Neural progenitor cell (in vitro differentiated cells): ENCODE results near the gene PARN. TPM values are rescaled to one million over a fixed set of nuclear protein-coding genes. Genes with fewer than 3 reads are reported as not detected.

Experiments
- DNase-seq: peaks from one replicate; pipeline ENCODE4 v3.0.0-alpha.2; 2016; ENCODE audit warnings: low spot score
- H2AFZ ChIP-seq: fragments of 200-600 bp; sonication (generic); replicated peaks from 2 replicates; pipeline ENCODE4 v1.6.1; 2016; ENCODE audit warnings: antibody characterized with exemption
- H3F3A ChIP-seq: fragments of 200-600 bp; sonication (generic); 2 replicates; pipeline ENCODE4 v1.6.1; 2016; ENCODE audit warnings: antibody characterized with exemption, low read depth
- H3K27ac ChIP-seq: fragments of 200-600 bp; sonication (generic); 2 replicates; pipeline ENCODE4 v1.5.1; 2016; ENCODE audit warnings: mild to moderate bottlenecking
- H3K27me3 ChIP-seq: fragments of 200-600 bp; sonication (generic); 2 replicates; pipeline ENCODE4 v1.6.1; 2016; ENCODE audit warnings: mild to moderate bottlenecking, moderate library complexity
- H3K36me3 ChIP-seq: fragments of 200-600 bp; sonication (generic); 2 replicates; pipeline ENCODE4 v1.5.1; 2016
- H3K4me1 ChIP-seq: fragments of 200-600 bp; sonication (generic); 2 replicates; pipeline ENCODE4 v1.6.1; 2016; ENCODE audit warnings: mixed run types
- H3K4me2 ChIP-seq: fragments of 200-600 bp; sonication (generic); 2 replicates; pipeline ENCODE4 v1.6.1; 2016
- H3K4me3 ChIP-seq: fragments of 200-600 bp; sonication (generic); 2 replicates; pipeline ENCODE4 v1.5.1; 2016
- H3K79me2 ChIP-seq: fragments of 200-600 bp; sonication (generic); 2 replicates; pipeline ENCODE4 v1.6.1; 2016; ENCODE audit warnings: low read depth
- H3K9ac ChIP-seq: fragments of 200-600 bp; sonication (generic); 2 replicates; pipeline ENCODE4 v1.6.1; 2016
- H3K9me3 ChIP-seq: fragments of 200-600 bp; sonication (generic); 2 replicates; pipeline ENCODE4 v1.5.1; 2016; ENCODE audit warnings: low read depth
- H4K20me1 ChIP-seq: fragments of 200-600 bp; sonication (generic); 2 replicates; pipeline ENCODE4 v1.6.1; 2016; ENCODE audit warnings: low read depth
- H3K27ac Mint-ChIP-seq: 3 replicates; pipeline ENCODE4 v1.8.0; 2021; ENCODE audit warnings: mixed read lengths
- H3K27me3 Mint-ChIP-seq: 2 replicates; pipeline ENCODE4 v1.8.0; 2022; ENCODE audit warnings: low read depth, mild to moderate bottlenecking, inconsistent platforms, moderate library complexity, mixed read lengths; ENCODE audit not compliant: insufficient read depth
- H3K36me3 Mint-ChIP-seq: 3 replicates; pipeline ENCODE4 v1.8.0; 2021; ENCODE audit warnings: mixed read lengths
- H3K4me1 Mint-ChIP-seq: 3 replicates; pipeline ENCODE4 v1.8.0; 2021; ENCODE audit warnings: mixed read lengths
- H3K4me3 Mint-ChIP-seq: 3 replicates; pipeline ENCODE4 v1.8.0; 2021; ENCODE audit warnings: mild to moderate bottlenecking, moderate library complexity, mixed read lengths
- H3K9me3 Mint-ChIP-seq: 3 replicates; pipeline ENCODE4 v1.8.0; 2020; ENCODE audit warnings: mixed read lengths
- EZH2 ChIP-seq: fragments of 200-600 bp; sonication (generic); IDR thresholded peaks from 2 replicates; pipeline ENCODE4 v1.6.1; 2017; ENCODE audit warnings: antibody characterized with exemption, mild to moderate bottlenecking, moderate library complexity
- EZH2phosphoT487 ChIP-seq: fragments of 200-600 bp; sonication (generic); IDR thresholded peaks from 2 replicates; pipeline ENCODE4 v1.6.1; 2017; ENCODE audit warnings: antibody characterized with exemption
- total RNA-seq: library from RNA; depleted of rRNA; stranded (reverse); fragments of >200 nt; gene quantifications from 2 replicates; pipeline ENCODE4 v1.2.3, GENCODE V29; 2015; ENCODE audit warnings: low replicate concordance
- TF ChIP-seq, protein P1 (sequence below): fragments of 200-600 bp; sonication (generic); IDR thresholded peaks from 2 replicates; pipeline ENCODE4 v1.5.1; 2017; ENCODE audit warnings: antibody characterized with exemption, mild to moderate bottlenecking

Gene PARN
- total RNA-seq, 1 donor from 2014 or later = 53.5 TPM

- no peak for TF ChIP-seq EZH2phosphoT487
- no peak for TF ChIP-seq EZH2
- TF ChIP-seq, protein P1, sequence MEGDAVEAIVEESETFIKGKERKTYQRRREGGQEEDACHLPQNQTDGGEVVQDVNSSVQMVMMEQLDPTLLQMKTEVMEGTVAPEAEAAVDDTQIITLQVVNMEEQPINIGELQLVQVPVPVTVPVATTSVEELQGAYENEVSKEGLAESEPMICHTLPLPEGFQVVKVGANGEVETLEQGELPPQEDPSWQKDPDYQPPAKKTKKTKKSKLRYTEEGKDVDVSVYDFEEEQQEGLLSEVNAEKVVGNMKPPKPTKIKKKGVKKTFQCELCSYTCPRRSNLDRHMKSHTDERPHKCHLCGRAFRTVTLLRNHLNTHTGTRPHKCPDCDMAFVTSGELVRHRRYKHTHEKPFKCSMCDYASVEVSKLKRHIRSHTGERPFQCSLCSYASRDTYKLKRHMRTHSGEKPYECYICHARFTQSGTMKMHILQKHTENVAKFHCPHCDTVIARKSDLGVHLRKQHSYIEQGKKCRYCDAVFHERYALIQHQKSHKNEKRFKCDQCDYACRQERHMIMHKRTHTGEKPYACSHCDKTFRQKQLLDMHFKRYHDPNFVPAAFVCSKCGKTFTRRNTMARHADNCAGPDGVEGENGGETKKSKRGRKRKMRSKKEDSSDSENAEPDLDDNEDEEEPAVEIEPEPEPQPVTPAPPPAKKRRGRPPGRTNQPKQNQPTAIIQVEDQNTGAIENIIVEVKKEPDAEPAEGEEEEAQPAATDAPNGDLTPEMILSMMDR = no peak
- no peaks in the 10 kb centered on the region for H3K79me2 ChIP-seq
- H3K36me3 Mint-ChIP-seq = no peaks in the 10 kb centered on the region
Observed at GRCh38 chr16:14560523-14560922, 69.5 kb downstream of the PARN start.

DNA sequence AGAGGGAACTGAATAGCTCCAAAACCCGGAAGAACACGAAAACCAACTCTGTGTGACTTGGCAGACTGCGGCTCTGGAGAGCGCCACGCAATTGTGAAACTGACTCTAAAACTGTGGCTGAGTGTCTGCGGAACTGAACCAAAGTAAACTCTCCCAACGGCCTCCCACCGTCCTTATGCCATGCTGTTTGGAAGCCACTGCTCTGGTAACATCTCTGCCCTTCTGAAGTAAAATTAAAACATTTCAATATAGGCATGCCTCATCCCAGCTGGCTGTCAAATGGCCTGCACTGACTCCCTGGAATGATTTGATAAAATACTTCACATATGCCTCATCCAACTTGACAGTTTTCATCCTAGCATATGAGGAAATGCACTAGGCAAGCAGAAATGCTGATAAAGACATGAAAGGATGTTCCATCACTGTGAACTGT lies 70.2 kb downstream of the PARN start:
- no peak overlapping the region for H3K27ac Mint-ChIP-seq
- H3K4me1 Mint-ChIP-seq = peaks cover 9% of the 10 kb centered on the region
- H3K27me3 Mint-ChIP-seq = no peaks in the 10 kb centered on the region
- Histone ChIP-seq H3K9me3 (no peaks in the 10 kb centered on the region), H3K79me2 (no peaks in the 10 kb centered on the region), H3F3A (peaks cover 5% of the 10 kb centered on the region), H3K36me3 (no peaks in the 10 kb centered on the region), H4K20me1 (no peaks in the 10 kb centered on the region), H2AFZ (no peak overlapping the region), H3K4me1 (peaks cover 16% of the 10 kb centered on the region), H3K4me2 (no peak overlapping the region), H3K9ac (no peak overlapping the region), H3K27me3 (no peaks in the 10 kb centered on the region), H3K4me3 (no peak overlapping the region), H3K27ac (no peak overlapping the region)
- no peak for DNase-seq
- TF ChIP-seq, protein P1 = no peak
- TF ChIP-seq EZH2phosphoT487 (no peak), EZH2 (no peak)
- no peak overlapping the region for H3K4me3 Mint-ChIP-seq
- no peaks in the 10 kb centered on the region for H3K36me3 Mint-ChIP-seq
- H3K9me3 Mint-ChIP-seq = no peaks in the 10 kb centered on the region

More at GRCh38 chr16:14560523-14560922, 69.5 kb downstream of the PARN start:
- no peaks in the 10 kb centered on the region for H3K9me3 Mint-ChIP-seq
- Histone ChIP-seq H3K4me1 (peaks cover 16% of the 10 kb centered on the region), H3K4me2 (no peak overlapping the region), H3K9ac (no peak overlapping the region), H3K4me3 (no peak overlapping the region), H3K36me3 (no peaks in the 10 kb centered on the region), H3K27ac (no peak overlapping the region), H3K9me3 (no peaks in the 10 kb centered on the region), H3K27me3 (no peaks in the 10 kb centered on the region), H2AFZ (no peak overlapping the region), H3F3A (peaks cover 5% of the 10 kb centered on the region), H4K20me1 (no peaks in the 10 kb centered on the region)
- H3K27ac Mint-ChIP-seq = no peak overlapping the region
- peaks cover 9% of the 10 kb centered on the region for H3K4me1 Mint-ChIP-seq
- no peak overlapping the region for H3K4me3 Mint-ChIP-seq
- no peaks in the 10 kb centered on the region for H3K27me3 Mint-ChIP-seq
- DNase-seq = no peak

GRCh38 chr16:14553447-14553846 lies 76.6 kb downstream of the PARN start:
- H4K20me1 ChIP-seq = no peaks in the 10 kb centered on the region
- no peaks in the 10 kb centered on the region for H3K4me1 ChIP-seq
- Mint-ChIP-seq H3K4me3 (no peak overlapping the region), H3K27ac (no peak overlapping the region), H3K27me3 (no peaks in the 10 kb centered on the region), H3K4me1 (no peaks in the 10 kb centered on the region), H3K9me3 (no peaks in the 10 kb centered on the region), H3K36me3 (peaks cover 1% of the 10 kb centered on the region)
- no peak overlapping the region for H3K27ac ChIP-seq
- no peaks in the 10 kb centered on the region for H3K27me3 ChIP-seq
- no peak overlapping the region for H3K9ac ChIP-seq
- no peaks in the 10 kb centered on the region for H3F3A ChIP-seq
- H3K4me3 ChIP-seq = no peak overlapping the region
- TF ChIP-seq EZH2phosphoT487 (no peak), EZH2 (no peak)
- TF ChIP-seq, protein P1 = no peak
- no peak for DNase-seq
- no peaks in the 10 kb centered on the region for H3K36me3 ChIP-seq
- no peak overlapping the region for H3K4me2 ChIP-seq
- H3K9me3 ChIP-seq = no peaks in the 10 kb centered on the region
- no peaks in the 10 kb centered on the region for H3K79me2 ChIP-seq
- no peak overlapping the region for H2AFZ ChIP-seq
